ENCODE measurements around the gene PIK3CD. TPM values are rescaled to one million over a fixed set of nuclear protein-coding genes. Genes with fewer than 3 reads are reported as not detected.

Gene PIK3CD
- total and polyA plus RNA-seq, 10 of the 15 experiments (the other 5 are each of a cell fraction or from before 2014, with no cell fraction given) = 7.0 to 101 (median 51.1) TPM

DNA sequence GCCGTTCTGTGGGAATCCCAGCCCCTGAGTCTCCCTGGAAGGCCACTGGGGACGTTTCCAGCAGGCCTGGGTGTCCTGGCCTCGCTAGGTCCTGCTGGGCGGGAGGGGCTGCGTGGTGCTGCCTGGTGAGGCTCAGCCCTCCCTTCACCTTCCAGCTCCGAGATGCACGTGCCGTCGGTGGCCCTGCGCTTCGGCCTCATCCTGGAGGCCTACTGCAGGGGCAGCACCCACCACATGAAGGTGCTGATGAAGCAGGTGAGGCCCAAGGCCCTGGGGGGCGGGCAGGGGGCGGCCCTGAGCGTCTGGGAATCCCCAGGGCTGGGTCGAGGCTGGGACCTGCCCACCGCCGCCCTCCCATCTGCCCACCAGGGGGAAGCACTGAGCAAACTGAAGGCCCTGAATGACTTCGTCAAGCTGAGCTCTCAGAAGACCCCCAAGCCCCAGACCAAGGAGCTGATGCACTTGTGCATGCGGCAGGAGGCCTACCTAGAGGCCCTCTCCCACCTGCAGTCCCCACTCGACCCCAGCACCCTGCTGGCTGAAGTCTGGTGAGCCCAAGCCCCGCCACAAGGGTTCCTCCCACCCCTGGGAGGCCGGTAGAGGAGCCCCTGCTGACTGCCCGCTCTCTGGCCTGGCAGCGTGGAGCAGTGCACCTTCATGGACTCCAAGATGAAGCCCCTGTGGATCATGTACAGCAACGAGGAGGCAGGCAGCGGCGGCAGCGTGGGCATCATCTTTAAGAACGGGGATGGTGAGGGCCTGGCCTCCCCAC lies 70.3 kb downstream of the PIK3CD start:
- Histone ChIP-seq H3K27me3 (replicated peaks in 1 of 2; ENCODE audit: control insufficient read depth in 2 of 2, insufficient read depth in 2 of 2, low read length in 1 of 2) (no peaks in the 10 kb centered on the region), H3K36me3 (ENCODE audit: control insufficient read depth in 2 of 2, insufficient read depth in 2 of 2, low read length in 1 of 2) (peaks cover 25 to 77% of the 10 kb centered on the region in 2 experiments), H3K4me2 (ENCODE audit: control insufficient read depth, insufficient read depth) (no peak overlapping the region), H3K9me3 (replicated peaks; ENCODE audit: control insufficient read depth, insufficient read depth, low read length) (no peaks in the 10 kb centered on the region; the same call in 2 of the 3 replicates), H3K4me1 (ENCODE audit: control insufficient read depth, insufficient read depth, low read length) (peaks cover 12% of the 10 kb centered on the region), H4K20me1 (ENCODE audit: control insufficient read depth, insufficient read depth) (no peaks in the 10 kb centered on the region; the same call in 1 of the 2 replicates), H2AFZ (ENCODE audit: control insufficient read depth, low read depth, low read length) (no peak overlapping the region), H3K9ac (ENCODE audit: control insufficient read depth, insufficient read depth, low read length) (no peak overlapping the region), H3K27ac (ENCODE audit: control insufficient read depth, insufficient read depth) (no peak overlapping the region), H3K79me2 (ENCODE audit: control insufficient read depth, insufficient read depth, low read length) (no peaks in the 10 kb centered on the region; the same call in 1 of the 2 replicates), H3K4me3 (no peak overlapping the region)
- CTCF ChIA-PET = interaction anchor here (0.7 to 3.2 kb wide), 6 partner anchors 14 to 707 kb away, joined by 3 to 16 read pairs (median 4); no protein-coding TSS in a partner anchor
- intact Hi-C loops (cut with micrococcal nuclease; ENCODE audit: unreplicated experiment) (loop anchor here (2.0 kb wide), 1 partner anchor 145 kb away; no protein-coding TSS in a partner anchor), in situ Hi-C loops (cut with MboI) (no loop called here)
- RAD21 ChIA-PET (ENCODE audit: unreplicated experiment) = interaction anchor here (1.0 to 2.7 kb wide), 2 partner anchors 94 to 144 kb away, joined by 3 to 20 read pairs; no protein-coding TSS in a partner anchor
- no TSS peak for BruUV-seq (replicated peaks)
- POLR2A ChIA-PET = interaction anchor here (0.6 kb wide), 1 partner anchor 9 kb away, joined by 3 read pairs; no protein-coding TSS in a partner anchor
- DNase-seq (ENCODE audit: low read depth, low spot score) (no peak), FAIRE-seq (no peak), ATAC-seq (peak; percentile 47)
- SMC1A ChIA-PET (ENCODE audit: uncharacterized antibody, unreplicated experiment) = interaction anchor here (0.6 to 2.2 kb wide), 2 partner anchors 142 to 144 kb away, joined by 3 to 4 read pairs; no protein-coding TSS in a partner anchor
- WGBS (ENCODE audit: insufficient coverage, insufficient replicate concordance, low lambda C conversion rate, missing lambda C conversion rate) = 68% methylated on average over 27 of the region's 29 CpGs
- no peak for TF ChIP-seq RB1 (IDR thresholded peaks at IDR 0.05; ENCODE audit: borderline replicate concordance)
- TF ChIP-seq, protein P1, sequence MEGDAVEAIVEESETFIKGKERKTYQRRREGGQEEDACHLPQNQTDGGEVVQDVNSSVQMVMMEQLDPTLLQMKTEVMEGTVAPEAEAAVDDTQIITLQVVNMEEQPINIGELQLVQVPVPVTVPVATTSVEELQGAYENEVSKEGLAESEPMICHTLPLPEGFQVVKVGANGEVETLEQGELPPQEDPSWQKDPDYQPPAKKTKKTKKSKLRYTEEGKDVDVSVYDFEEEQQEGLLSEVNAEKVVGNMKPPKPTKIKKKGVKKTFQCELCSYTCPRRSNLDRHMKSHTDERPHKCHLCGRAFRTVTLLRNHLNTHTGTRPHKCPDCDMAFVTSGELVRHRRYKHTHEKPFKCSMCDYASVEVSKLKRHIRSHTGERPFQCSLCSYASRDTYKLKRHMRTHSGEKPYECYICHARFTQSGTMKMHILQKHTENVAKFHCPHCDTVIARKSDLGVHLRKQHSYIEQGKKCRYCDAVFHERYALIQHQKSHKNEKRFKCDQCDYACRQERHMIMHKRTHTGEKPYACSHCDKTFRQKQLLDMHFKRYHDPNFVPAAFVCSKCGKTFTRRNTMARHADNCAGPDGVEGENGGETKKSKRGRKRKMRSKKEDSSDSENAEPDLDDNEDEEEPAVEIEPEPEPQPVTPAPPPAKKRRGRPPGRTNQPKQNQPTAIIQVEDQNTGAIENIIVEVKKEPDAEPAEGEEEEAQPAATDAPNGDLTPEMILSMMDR (IDR thresholded peaks at IDR 0.05 in 2 of 3, conservative IDR thresholded peaks at IDR 0.05 in 1 of 3; ENCODE audit: control insufficient read depth in 2 of 3, extremely low read depth in 1 of 3, insufficient read depth in 1 of 3, low read depth in 3 of 3, low read length in 3 of 3) = peak; percentile 47 to 64 (median 62)
- TF ChIP-seq FOXM1 (IDR thresholded peaks at IDR 0.05; ENCODE audit: low read depth, low read length) = no peak
- TF ChIP-seq NR2C2 (IDR thresholded peaks at IDR 0.05; ENCODE audit: borderline replicate concordance, control insufficient read depth, insufficient read length, low read depth) = no peak
- no peak for TF ChIP-seq MEF2A (IDR thresholded peaks at IDR 0.05; ENCODE audit: insufficient read depth, low read depth, low read length)
- no peak for TF ChIP-seq WRNIP1 (IDR thresholded peaks at IDR 0.05; ENCODE audit: borderline replicate concordance, low read depth, low read length)
- no peak for TF ChIP-seq JUNB (IDR thresholded peaks at IDR 0.05)
- no peak for TF ChIP-seq HDGF (IDR thresholded peaks at IDR 0.05)
- no peak for TF ChIP-seq ESRRA (IDR thresholded peaks at IDR 0.05; ENCODE audit: low read length)
- TF ChIP-seq SMC3 (IDR thresholded peaks at IDR 0.05; ENCODE audit: borderline replicate concordance, low read length) = peak; percentile 28
- TF ChIP-seq YBX1 (IDR thresholded peaks at IDR 0.05) = no peak
- TF ChIP-seq, protein P2, sequence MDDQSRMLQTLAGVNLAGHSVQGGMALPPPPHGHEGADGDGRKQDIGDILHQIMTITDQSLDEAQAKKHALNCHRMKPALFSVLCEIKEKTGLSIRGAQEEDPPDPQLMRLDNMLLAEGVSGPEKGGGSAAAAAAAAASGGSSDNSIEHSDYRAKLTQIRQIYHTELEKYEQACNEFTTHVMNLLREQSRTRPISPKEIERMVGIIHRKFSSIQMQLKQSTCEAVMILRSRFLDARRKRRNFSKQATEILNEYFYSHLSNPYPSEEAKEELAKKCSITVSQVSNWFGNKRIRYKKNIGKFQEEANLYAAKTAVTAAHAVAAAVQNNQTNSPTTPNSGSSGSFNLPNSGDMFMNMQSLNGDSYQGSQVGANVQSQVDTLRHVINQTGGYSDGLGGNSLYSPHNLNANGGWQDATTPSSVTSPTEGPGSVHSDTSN (IDR thresholded peaks at IDR 0.05; ENCODE audit: insufficient replicate concordance, low read depth, low read length) = no peak
- no peak for TF ChIP-seq BCL11A (IDR thresholded peaks at IDR 0.05; ENCODE audit: low read depth, low read length)
- TF ChIP-seq LARP7 (IDR thresholded peaks at IDR 0.05) = no peak
- no peak for TF ChIP-seq ZZZ3 (IDR thresholded peaks at IDR 0.05; ENCODE audit: control insufficient read depth, insufficient read length, low read depth)
- TF ChIP-seq, protein P3, sequence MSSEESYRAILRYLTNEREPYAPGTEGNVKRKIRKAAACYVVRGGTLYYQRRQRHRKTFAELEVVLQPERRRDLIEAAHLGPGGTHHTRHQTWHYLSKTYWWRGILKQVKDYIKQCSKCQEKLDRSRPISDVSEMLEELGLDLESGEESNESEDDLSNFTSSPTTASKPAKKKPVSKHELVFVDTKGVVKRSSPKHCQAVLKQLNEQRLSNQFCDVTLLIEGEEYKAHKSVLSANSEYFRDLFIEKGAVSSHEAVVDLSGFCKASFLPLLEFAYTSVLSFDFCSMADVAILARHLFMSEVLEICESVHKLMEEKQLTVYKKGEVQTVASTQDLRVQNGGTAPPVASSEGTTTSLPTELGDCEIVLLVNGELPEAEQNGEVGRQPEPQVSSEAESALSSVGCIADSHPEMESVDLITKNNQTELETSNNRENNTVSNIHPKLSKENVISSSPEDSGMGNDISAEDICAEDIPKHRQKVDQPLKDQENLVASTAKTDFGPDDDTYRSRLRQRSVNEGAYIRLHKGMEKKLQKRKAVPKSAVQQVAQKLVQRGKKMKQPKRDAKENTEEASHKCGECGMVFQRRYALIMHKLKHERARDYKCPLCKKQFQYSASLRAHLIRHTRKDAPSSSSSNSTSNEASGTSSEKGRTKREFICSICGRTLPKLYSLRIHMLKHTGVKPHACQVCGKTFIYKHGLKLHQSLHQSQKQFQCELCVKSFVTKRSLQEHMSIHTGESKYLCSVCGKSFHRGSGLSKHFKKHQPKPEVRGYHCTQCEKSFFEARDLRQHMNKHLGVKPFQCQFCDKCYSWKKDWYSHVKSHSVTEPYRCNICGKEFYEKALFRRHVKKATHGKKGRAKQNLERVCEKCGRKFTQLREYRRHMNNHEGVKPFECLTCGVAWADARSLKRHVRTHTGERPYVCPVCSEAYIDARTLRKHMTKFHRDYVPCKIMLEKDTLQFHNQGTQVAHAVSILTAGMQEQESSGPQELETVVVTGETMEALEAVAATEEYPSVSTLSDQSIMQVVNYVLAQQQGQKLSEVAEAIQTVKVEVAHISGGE (CRISPR knock-in tag; IDR thresholded peaks at IDR 0.05) = no peak
- TF ChIP-seq ZSCAN29 (IDR thresholded peaks at IDR 0.05) = no peak
- TF ChIP-seq SMAD5 (IDR thresholded peaks at IDR 0.05; ENCODE audit: low read depth) = no peak
- TF ChIP-seq POLR2A (IDR thresholded peaks at IDR 0.05; ENCODE audit: low read depth, low read length) = peak; percentile 44; the same call in 1 of the 2 replicates
